Measurements from ENCODE around the gene DNAJB2. TPM values are rescaled to one million over a fixed set of nuclear protein-coding genes. Genes with fewer than 3 reads are reported as not detected.

Gene DNAJB2
- 10 to 100 TPM; 45.3 to 76.1 (median 54.9) TPM for total RNA-seq

GRCh38 chr2:219279151-219279915, at the start of gene DNAJB2:
Gene DNAJB2 (plus strand): TSS chr2:219279366. CDS start chr2:219279834, 468 bp downstream.
- Histone ChIP-seq H3K4me1 (peaks cover 4 to 60% (median 15%) of the 10 kb centered on the region in 3 donors), H3K4me3 (peak within 1 kb of the TSS; percentile 74 to 81), H3K9me3 (no peaks in the 10 kb centered on the region), H3K36me3 (peaks cover 0 to 41% of the 10 kb centered on the region in 2 donors), H3K27me3 (no peaks in the 10 kb centered on the region), H3K27ac (peak within 1 kb of the TSS; percentile 95 to 99 (median 96))
- ATAC-seq, result peak; percentile 94
- TF ChIP-seq EP300 (IDR thresholded peaks at IDR 0.05) (peak; percentile 78), POLR2A (IDR thresholded peaks at IDR 0.05) (peak; percentile 93 to 95), POLR2AphosphoS5 (IDR thresholded peaks at IDR 0.05) (peak; percentile 97)
- TF ChIP-seq, protein P1, sequence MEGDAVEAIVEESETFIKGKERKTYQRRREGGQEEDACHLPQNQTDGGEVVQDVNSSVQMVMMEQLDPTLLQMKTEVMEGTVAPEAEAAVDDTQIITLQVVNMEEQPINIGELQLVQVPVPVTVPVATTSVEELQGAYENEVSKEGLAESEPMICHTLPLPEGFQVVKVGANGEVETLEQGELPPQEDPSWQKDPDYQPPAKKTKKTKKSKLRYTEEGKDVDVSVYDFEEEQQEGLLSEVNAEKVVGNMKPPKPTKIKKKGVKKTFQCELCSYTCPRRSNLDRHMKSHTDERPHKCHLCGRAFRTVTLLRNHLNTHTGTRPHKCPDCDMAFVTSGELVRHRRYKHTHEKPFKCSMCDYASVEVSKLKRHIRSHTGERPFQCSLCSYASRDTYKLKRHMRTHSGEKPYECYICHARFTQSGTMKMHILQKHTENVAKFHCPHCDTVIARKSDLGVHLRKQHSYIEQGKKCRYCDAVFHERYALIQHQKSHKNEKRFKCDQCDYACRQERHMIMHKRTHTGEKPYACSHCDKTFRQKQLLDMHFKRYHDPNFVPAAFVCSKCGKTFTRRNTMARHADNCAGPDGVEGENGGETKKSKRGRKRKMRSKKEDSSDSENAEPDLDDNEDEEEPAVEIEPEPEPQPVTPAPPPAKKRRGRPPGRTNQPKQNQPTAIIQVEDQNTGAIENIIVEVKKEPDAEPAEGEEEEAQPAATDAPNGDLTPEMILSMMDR (IDR thresholded peaks at IDR 0.05), result peak in 1 of 4 experiments; percentile 29
- WGBS, 2 donors (ENCODE audit: low coverage in 1 of 2), result 0% methylated on average over 2 to 4 of the region's 65 CpGs

DNA sequence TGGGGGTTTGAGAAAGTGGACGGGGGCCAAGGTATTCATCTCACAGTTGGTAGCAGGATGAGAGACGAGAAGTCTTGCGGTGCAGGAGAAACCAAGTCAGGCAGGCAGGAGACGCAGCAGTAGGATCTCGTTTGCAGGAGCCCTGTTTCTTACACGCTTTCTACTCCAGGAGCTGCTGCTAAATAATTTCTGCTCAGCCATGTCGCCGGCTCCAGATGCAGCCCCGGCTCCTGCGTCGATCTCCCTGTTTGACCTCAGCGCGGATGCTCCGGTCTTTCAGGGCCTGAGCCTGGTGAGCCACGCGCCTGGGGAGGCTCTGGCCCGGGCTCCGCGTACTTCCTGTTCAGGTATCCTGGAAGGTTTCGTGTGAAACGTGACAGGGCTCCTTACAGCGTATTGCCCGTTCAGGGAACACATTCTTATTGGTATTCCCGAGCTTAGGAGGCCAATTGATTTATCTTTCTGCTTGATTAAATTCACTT, 49.1 kb upstream of the DNAJB2 start:
- Histone ChIP-seq H3K4me1 (peaks cover 0 to 40% (median 19%) of the 10 kb centered on the region in 3 donors), H3K9me3 (no peaks in the 10 kb centered on the region), H3K36me3 (peaks cover 0 to 59% of the 10 kb centered on the region in 2 donors), H3K27ac (peak overlapping the region; percentile 70 to 96 (median 96)), H3K27me3 (no peaks in the 10 kb centered on the region), H3K4me3 (peak overlapping the region; percentile 67 to 78)
- peak; percentile 12 for ATAC-seq
- WGBS, 2 donors (ENCODE audit: low coverage in 1 of 2), result 0% methylated on average over 2 to 3 of the region's 24 CpGs
- no peak for TF ChIP-seq POLR2AphosphoS5 (IDR thresholded peaks at IDR 0.05)
- TF ChIP-seq, protein P1 (IDR thresholded peaks at IDR 0.05), result no peak
- no peak for TF ChIP-seq EP300 (IDR thresholded peaks at IDR 0.05)

GRCh38 chr2:219234331-219234730, 44.8 kb upstream of the DNAJB2 start:
- WGBS, 2 donors (ENCODE audit: low coverage in 1 of 2), result 76 to 79% methylated on average over 3 of the region's 3 CpGs
- Histone ChIP-seq H3K4me1 (peaks cover 0 to 20% (median 6%) of the 10 kb centered on the region in 3 donors), H3K4me3 (no peak overlapping the region), H3K27ac (no peak overlapping the region), H3K36me3 (peaks cover 0 to 78% of the 10 kb centered on the region in 2 donors), H3K9me3 (no peaks in the 10 kb centered on the region), H3K27me3 (no peaks in the 10 kb centered on the region)
- TF ChIP-seq POLR2AphosphoS5 (IDR thresholded peaks at IDR 0.05) (no peak), POLR2A (IDR thresholded peaks at IDR 0.05) (no peak), EP300 (IDR thresholded peaks at IDR 0.05) (no peak)
- TF ChIP-seq, protein P1 (IDR thresholded peaks at IDR 0.05), result no peak
- ATAC-seq, result no peak

DNA sequence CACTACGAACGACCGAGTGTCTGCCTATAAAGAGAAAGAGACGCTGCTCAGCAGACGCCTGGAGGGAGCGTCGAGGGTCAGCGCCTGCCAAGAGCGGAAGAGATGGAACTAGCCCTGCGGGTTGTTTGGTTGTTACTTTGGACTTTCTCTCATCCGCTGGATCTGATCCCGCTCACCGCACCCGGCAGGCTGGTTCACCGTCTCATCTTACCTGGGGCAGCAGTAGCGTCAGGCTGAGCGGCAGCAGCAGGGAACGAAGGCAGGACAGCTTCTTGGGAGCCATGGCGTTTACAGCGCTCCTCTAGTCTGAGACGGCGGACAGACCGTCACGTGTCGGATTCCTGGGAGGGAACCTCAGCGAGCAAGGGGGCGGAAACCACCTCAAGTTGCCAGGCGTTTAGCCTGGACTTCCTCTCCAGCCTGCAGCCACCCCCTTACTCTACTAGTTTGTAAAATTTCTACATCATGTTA, 35.8 kb upstream of the DNAJB2 start:
- Histone ChIP-seq H3K4me3 (peak overlapping the region in 1 of 2 donors; percentile 36), H3K27ac (peak overlapping the region in 2 of 4 donors; percentile 7 to 33), H3K36me3 (peaks cover 0 to 32% of the 10 kb centered on the region in 2 donors), H3K4me1 (peaks cover 3 to 35% (median 8%) of the 10 kb centered on the region in 3 donors), H3K27me3 (no peaks in the 10 kb centered on the region), H3K9me3 (no peaks in the 10 kb centered on the region)
- ATAC-seq, result no peak
- 21 to 35% methylated on average over 7 to 14 of the region's 28 CpGs for WGBS, 2 donors (ENCODE audit: low coverage in 1 of 2)
- TF ChIP-seq EP300 (IDR thresholded peaks at IDR 0.05), result no peak
- TF ChIP-seq, protein P1 (IDR thresholded peaks at IDR 0.05), result no peak
- no peak for TF ChIP-seq POLR2AphosphoS5 (IDR thresholded peaks at IDR 0.05)

Data from gastroesophageal sphincter (tissue), 4 donors.